SH-SY5Y (cell line): Measurements from ENCODE around the gene ASCC2.

Experiments
- GATA2 ChIP-seq: IDR thresholded peaks from 2 replicates; pipeline ENCODE4 v1.6.1; 2011; ENCODE audit warnings: mild to moderate bottlenecking, low read depth, low read length
- GATA3 ChIP-seq: IDR thresholded peaks from 2 replicates; pipeline ENCODE4 v1.6.1; 2011; ENCODE audit warnings: low read depth, mild to moderate bottlenecking, low read length, moderate library complexity

DNA sequence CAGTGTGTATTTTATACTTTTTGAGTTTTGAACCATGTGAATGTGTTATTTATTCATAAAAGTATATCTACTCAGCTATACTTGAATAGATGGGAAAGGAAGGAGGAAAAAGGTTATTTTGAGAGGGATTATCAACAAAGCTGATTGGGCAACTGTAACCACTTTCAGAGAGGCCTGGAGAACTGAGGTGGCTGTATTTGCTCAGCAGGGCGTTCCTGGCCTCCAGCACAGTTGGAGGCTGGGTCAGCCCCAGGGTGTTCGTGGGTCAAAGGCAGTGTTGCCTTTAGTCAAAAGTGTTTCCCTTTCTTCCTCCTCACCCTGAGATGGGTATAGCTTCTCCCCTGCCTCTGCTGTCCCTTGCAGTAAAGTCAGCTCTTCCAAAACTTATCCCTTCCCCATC is 26.7 kb downstream of the ASCC2 start:
- no peak for TF ChIP-seq GATA2
- no peak for TF ChIP-seq GATA3
